ENCODE data around the gene ASB18. TPM values are rescaled to one million over a fixed set of nuclear protein-coding genes. Genes with fewer than 3 reads are reported as not detected.

Gene ASB18
- total and polyA plus RNA-seq, 2 of the 8 experiments (the other 6 are each of a cell fraction or from before 2014, with no cell fraction given), result not detected

- TF ChIP-seq CHD7 (IDR thresholded peaks at IDR 0.05; ENCODE audit: insufficient replicate concordance, low read length), result no peak
- no peak for TF ChIP-seq EP300 (IDR thresholded peaks at IDR 0.05; ENCODE audit: borderline replicate concordance in 1 of 2, low read depth in 2 of 2, low read length in 2 of 2)
- TF ChIP-seq SIX5 (IDR thresholded peaks at IDR 0.05; ENCODE audit: low read depth, low read length), result no peak
- TF ChIP-seq CREB1 (IDR thresholded peaks at IDR 0.05), result no peak
- TF ChIP-seq EGR1 (IDR thresholded peaks at IDR 0.05; ENCODE audit: borderline replicate concordance, low read depth, low read length), result no peak
- no peak for TF ChIP-seq ASH2L (IDR thresholded peaks at IDR 0.05; ENCODE audit: low read length)
- TF ChIP-seq TCF12 (IDR thresholded peaks at IDR 0.05; ENCODE audit: low read depth, low read length), result no peak
- TF ChIP-seq KDM1A (IDR thresholded peaks at IDR 0.05; ENCODE audit: borderline replicate concordance, low read length), result no peak
- TF ChIP-seq POU5F1 (IDR thresholded peaks at IDR 0.05; ENCODE audit: low read depth, low read length), result no peak
- TF ChIP-seq RAD21 (IDR thresholded peaks at IDR 0.05 in 1 of 2, conservative IDR thresholded peaks at IDR 0.05 in 1 of 2; ENCODE audit: low read depth in 2 of 2, low read length in 2 of 2), result no peak
- TF ChIP-seq SP1 (IDR thresholded peaks at IDR 0.05; ENCODE audit: low read depth, low read length), result no peak
- TF ChIP-seq YY1 (IDR thresholded peaks at IDR 0.05; ENCODE audit: low read depth, low read length), result no peak
- no peak for TF ChIP-seq FOSL1 (IDR thresholded peaks at IDR 0.05; ENCODE audit: insufficient read depth, low read depth, low read length)
These were observed 106.8 kb downstream of the ASB18 start (continued) for GRCh38 chr2:236157366-236157765.

Data from H1 (cell line).